H1 (cell line): Measurements from ENCODE around the gene ALOX15B. TPM values are rescaled to one million over a fixed set of nuclear protein-coding genes. Genes with fewer than 3 reads are reported as not detected.

Experiments
- CBX8 ChIP-seq: fragments of 300-800, 300-1000 bp; sonication (generic); IDR thresholded peaks from 2 replicates; pipeline ENCODE4 v1.7.1; 2016; ENCODE audit warnings: low read depth, low read length, borderline replicate concordance
- GTF2F1 ChIP-seq: IDR thresholded peaks from 2 replicates; pipeline ENCODE4 v1.6.1; 2012; ENCODE audit warnings: low read depth, low read length, improper control_type of control experiment, borderline replicate concordance
- POLR2A ChIP-seq, 2 experiments: IDR thresholded peaks; 1 replicate in 1 of 2; 2 replicates in 1 of 2; pipeline ENCODE4 v1.6.1; 2011; ENCODE audit warnings: low read depth in 2 of 2, low read length in 2 of 2, mild to moderate bottlenecking in 2 of 2; ENCODE audit errors: control extremely low read depth in 1 of 2
- RXRA ChIP-seq: IDR thresholded peaks from 2 replicates; pipeline ENCODE4 v1.6.1; 2011; ENCODE audit warnings: low read depth, mild to moderate bottlenecking, low read length, moderate library complexity; ENCODE audit not compliant: insufficient read depth
- SIRT6 ChIP-seq: IDR thresholded peaks from one replicate; pipeline ENCODE4 v1.7.1; 2012; ENCODE audit warnings: low read length, inconsistent platforms
- ZNF274 ChIP-seq: IDR thresholded peaks from 2 replicates; pipeline ENCODE4 v1.7.0; 2012; ENCODE audit warnings: low read length, borderline replicate concordance; ENCODE audit errors: extremely low read depth
- polyA plus RNA-seq, 7 experiments: library from polyadenylated mRNA; depleted of rRNA in 3 of 7; stranded (reverse) in 5 of 7; unstranded in 2 of 7; fragments of >200 nt in 5 of 7; fragments of 200-250 nt in 2 of 7; gene quantifications; 1 replicate in 5 of 7; 2 replicates in 1 of 7; 4 replicates in 1 of 7; pipeline versions ENCODE4 v1.2.1 to v1.2.3, GENCODE V29; 2011 to 2013; ENCODE audit warnings: missing spikeins in 2 of 7, mixed read lengths in 2 of 7
- total RNA-seq: library from RNA; stranded (reverse); fragmentation: NEBNext Ultra II Directional; extraction: Animal tissue kit (Norgen Biotek cat#: 25700); gene quantifications from 2 replicates; pipeline ENCODE4 v1.2.1, GENCODE V29; 2021
- TF ChIP-seq, protein P1 (sequence below): IDR thresholded peaks from 2 replicates; pipeline ENCODE4 v1.6.1; 2012; ENCODE audit warnings: inconsistent platforms

The ALOX15B gene
- total and polyA plus RNA-seq, 2 of the 8 experiments (the other 6 are each of a cell fraction or from before 2014, with no cell fraction given) = 0.63 to 0.91 TPM

DNA sequence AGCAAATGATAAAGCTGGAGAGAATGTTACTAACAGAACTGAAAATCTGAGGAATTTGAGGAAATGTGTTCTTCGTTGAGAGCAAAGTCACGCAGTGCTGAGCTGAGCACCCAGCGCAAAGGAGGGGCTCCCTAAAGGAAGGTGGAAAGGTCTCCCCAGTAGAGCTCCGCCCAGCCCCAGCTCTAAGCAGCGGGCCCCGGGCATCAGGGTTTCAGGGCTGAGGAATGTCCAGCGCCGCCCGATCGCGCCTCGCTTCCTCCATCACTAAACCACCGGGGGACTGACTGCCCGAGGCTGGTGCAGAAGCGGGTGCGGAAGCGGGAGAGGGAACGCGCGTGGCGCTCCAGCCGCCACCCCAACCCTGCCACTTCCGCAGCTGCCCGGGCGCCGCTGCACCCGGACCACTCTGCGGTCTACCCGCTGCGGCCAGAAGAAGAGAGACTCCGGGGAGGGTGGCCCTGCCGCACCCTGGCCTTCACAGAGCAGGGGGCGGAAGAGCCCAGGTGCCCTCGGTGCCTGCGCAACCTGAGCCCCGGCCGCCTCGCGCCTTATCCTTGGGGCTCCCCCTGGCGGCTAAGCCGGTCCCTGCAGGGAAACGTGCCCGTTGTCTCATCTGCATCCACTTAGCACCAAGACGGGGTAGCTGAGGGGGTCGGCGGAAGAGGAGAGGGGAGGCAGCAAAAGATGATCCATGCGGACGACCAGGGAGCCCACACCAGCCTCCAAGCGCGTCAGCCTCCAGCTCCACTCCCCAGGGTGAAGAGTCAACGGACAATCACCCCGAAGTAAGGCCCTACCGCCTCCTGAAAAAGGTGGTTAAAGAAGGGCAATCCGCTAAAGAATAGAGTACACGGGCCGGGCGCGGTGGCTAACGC is 48.8 kb upstream of the ALOX15B start (continued):
- TF ChIP-seq SIRT6 = no peak
- TF ChIP-seq GTF2F1 = 0 out of 2 replicates have a peak, but pooled peaks have one; percentile 17
- no peak for TF ChIP-seq ZNF274
- TF ChIP-seq RXRA = no peak
- peak in 1 of 2 experiments; percentile 32; a peak in 1 of 3 replicates for TF ChIP-seq POLR2A (IDR thresholded peaks at IDR 0.05; ENCODE audit: control extremely low read depth in 1 of 2, low read depth in 2 of 2, low read length in 2 of 2)
- TF ChIP-seq CBX8 = no peak
- TF ChIP-seq, protein P1, sequence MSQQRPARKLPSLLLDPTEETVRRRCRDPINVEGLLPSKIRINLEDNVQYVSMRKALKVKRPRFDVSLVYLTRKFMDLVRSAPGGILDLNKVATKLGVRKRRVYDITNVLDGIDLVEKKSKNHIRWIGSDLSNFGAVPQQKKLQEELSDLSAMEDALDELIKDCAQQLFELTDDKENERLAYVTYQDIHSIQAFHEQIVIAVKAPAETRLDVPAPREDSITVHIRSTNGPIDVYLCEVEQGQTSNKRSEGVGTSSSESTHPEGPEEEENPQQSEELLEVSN = peak; percentile 64
